Uterus (tissue), 2 donors: ENCODE data around the gene GIPC2.
"Not testable (repeated sequence)": the region's sequence is repeated elsewhere in the genome, so short reads cannot be mapped to it uniquely, and the experiment has no call there.

Source experiments
- POLR2A ChIP-seq, 2 donors: fragments of 450-650 bp; IDR thresholded peaks; one replicate each; pipeline ENCODE4 v1.6.1; 2016; ENCODE audit warnings: antibody characterized with exemption in 2 of 2, mild to moderate bottlenecking in 1 of 2, moderate library complexity in 1 of 2
- TF ChIP-seq, protein P1 (sequence below), 4 experiments: fragments of 200-600 bp in 2 of 4; fragments of 450-650 bp in 2 of 4; sonication (generic) in 2 of 4; IDR thresholded peaks; one replicate each; pipeline ENCODE4 v1.5.1; 2016 to 2019; ENCODE audit warnings: antibody characterized with exemption in 4 of 4, mild to moderate bottlenecking in 2 of 4, moderate library complexity in 1 of 4

DNA sequence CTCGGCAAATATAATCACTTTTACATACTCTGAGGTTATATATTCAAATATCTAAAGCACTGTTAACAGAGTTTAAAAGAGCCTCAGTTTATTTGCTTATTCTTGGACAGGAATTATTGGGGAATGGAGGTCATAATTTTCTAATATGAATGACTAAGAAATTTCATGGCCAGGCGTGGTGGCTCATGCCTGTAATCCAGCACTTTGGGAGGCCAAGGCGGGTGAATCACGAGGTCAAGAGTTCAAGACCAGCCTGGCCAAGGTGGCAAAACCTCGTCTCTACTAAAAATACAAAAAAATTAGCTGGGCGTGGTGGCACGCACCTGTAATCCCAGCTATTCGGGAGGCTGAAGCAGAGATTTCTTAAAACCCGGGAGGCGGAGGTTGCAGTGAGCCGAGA is 45.2 kb upstream of the GIPC2 start:
- TF ChIP-seq POLR2A (IDR thresholded peaks at IDR 0.05) = not testable (repeated sequence)
- TF ChIP-seq, protein P1, sequence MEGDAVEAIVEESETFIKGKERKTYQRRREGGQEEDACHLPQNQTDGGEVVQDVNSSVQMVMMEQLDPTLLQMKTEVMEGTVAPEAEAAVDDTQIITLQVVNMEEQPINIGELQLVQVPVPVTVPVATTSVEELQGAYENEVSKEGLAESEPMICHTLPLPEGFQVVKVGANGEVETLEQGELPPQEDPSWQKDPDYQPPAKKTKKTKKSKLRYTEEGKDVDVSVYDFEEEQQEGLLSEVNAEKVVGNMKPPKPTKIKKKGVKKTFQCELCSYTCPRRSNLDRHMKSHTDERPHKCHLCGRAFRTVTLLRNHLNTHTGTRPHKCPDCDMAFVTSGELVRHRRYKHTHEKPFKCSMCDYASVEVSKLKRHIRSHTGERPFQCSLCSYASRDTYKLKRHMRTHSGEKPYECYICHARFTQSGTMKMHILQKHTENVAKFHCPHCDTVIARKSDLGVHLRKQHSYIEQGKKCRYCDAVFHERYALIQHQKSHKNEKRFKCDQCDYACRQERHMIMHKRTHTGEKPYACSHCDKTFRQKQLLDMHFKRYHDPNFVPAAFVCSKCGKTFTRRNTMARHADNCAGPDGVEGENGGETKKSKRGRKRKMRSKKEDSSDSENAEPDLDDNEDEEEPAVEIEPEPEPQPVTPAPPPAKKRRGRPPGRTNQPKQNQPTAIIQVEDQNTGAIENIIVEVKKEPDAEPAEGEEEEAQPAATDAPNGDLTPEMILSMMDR (IDR thresholded peaks at IDR 0.05) = not testable (repeated sequence)
